ENCODE measurements around the gene RPL39L. TPM values are rescaled to one million over a fixed set of nuclear protein-coding genes. Genes with fewer than 3 reads are reported as not detected.

Gene RPL39L
- total RNA-seq, 1 experiment from 2014 or later = 27.2 TPM

GRCh38 chr3:187077085-187077484, 62.2 kb downstream of the RPL39L start:
- no TSS peak for BruUV-seq (replicated peaks)
- H3K27me3 Mint-ChIP-seq (ENCODE audit: unreplicated experiment) = no peaks in the 10 kb centered on the region
- intact Hi-C loops (cut with micrococcal nuclease; ENCODE audit: unreplicated experiment) = no loop called here
- no peaks in the 10 kb centered on the region for H3K4me1 Mint-ChIP-seq (ENCODE audit: low read depth, unreplicated experiment)
- TF ChIP-seq, protein P1, sequence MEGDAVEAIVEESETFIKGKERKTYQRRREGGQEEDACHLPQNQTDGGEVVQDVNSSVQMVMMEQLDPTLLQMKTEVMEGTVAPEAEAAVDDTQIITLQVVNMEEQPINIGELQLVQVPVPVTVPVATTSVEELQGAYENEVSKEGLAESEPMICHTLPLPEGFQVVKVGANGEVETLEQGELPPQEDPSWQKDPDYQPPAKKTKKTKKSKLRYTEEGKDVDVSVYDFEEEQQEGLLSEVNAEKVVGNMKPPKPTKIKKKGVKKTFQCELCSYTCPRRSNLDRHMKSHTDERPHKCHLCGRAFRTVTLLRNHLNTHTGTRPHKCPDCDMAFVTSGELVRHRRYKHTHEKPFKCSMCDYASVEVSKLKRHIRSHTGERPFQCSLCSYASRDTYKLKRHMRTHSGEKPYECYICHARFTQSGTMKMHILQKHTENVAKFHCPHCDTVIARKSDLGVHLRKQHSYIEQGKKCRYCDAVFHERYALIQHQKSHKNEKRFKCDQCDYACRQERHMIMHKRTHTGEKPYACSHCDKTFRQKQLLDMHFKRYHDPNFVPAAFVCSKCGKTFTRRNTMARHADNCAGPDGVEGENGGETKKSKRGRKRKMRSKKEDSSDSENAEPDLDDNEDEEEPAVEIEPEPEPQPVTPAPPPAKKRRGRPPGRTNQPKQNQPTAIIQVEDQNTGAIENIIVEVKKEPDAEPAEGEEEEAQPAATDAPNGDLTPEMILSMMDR (IDR thresholded peaks at IDR 0.05; ENCODE audit: unreplicated experiment) = no peak
- no peak overlapping the region for H3K27ac Mint-ChIP-seq (ENCODE audit: unreplicated experiment)
- H3K36me3 Mint-ChIP-seq (ENCODE audit: insufficient read depth, unreplicated experiment) = no peaks in the 10 kb centered on the region
- no peak overlapping the region for H3K4me3 Mint-ChIP-seq (ENCODE audit: low read depth, unreplicated experiment)
- CTCF ChIA-PET = interaction anchor here (0.8 to 1.4 kb wide), 2 partner anchors 9 to 14 kb away, joined by 3 to 4 read pairs; no protein-coding TSS in a partner anchor
- no peaks in the 10 kb centered on the region for H3K9me3 Mint-ChIP-seq (ENCODE audit: low read depth, unreplicated experiment)
- DNase-seq = no peak

- no peak for DNase-seq
- TF ChIP-seq, protein P1 (IDR thresholded peaks at IDR 0.05; ENCODE audit: unreplicated experiment) = no peak
- Mint-ChIP-seq H3K27ac (ENCODE audit: unreplicated experiment) (no peak overlapping the region), H3K4me3 (ENCODE audit: low read depth, unreplicated experiment) (no peak overlapping the region), H3K4me1 (ENCODE audit: low read depth, unreplicated experiment) (no peaks in the 10 kb centered on the region), H3K9me3 (ENCODE audit: low read depth, unreplicated experiment) (no peaks in the 10 kb centered on the region), H3K27me3 (ENCODE audit: unreplicated experiment) (no peaks in the 10 kb centered on the region), H3K36me3 (ENCODE audit: insufficient read depth, unreplicated experiment) (no peaks in the 10 kb centered on the region)
- CTCF ChIA-PET = interaction anchor here (1.4 kb wide), 1 partner anchor 13 kb away, joined by 4 read pairs; no protein-coding TSS in a partner anchor
- intact Hi-C loops (cut with micrococcal nuclease; ENCODE audit: unreplicated experiment) = no loop called here
- no TSS peak for BruUV-seq (replicated peaks)
These were observed 63.0 kb downstream of the RPL39L start for GRCh38 chr3:187076297-187076696.

GRCh38 chr3:187074846-187075245, 64.5 kb downstream of the RPL39L start:
- BruUV-seq (replicated peaks) = no TSS peak
- H3K9me3 Mint-ChIP-seq (ENCODE audit: low read depth, unreplicated experiment) = peaks cover under 1% of the 10 kb centered on the region
- DNase-seq = no peak
- CTCF ChIA-PET = interaction anchor here (0.6 to 0.7 kb wide), 2 partner anchors 19 to 46 kb away, joined by 3 to 4 read pairs; no protein-coding TSS in a partner anchor
- TF ChIP-seq, protein P1 (IDR thresholded peaks at IDR 0.05; ENCODE audit: unreplicated experiment) = no peak
- intact Hi-C loops (cut with micrococcal nuclease; ENCODE audit: unreplicated experiment) = loop anchor here (5.0 kb wide), 1 partner anchor 123 kb away; no protein-coding TSS in a partner anchor
- H3K27ac Mint-ChIP-seq (ENCODE audit: unreplicated experiment) = no peak overlapping the region
- no peaks in the 10 kb centered on the region for H3K36me3 Mint-ChIP-seq (ENCODE audit: insufficient read depth, unreplicated experiment)
- no peaks in the 10 kb centered on the region for H3K4me1 Mint-ChIP-seq (ENCODE audit: low read depth, unreplicated experiment)
- no peaks in the 10 kb centered on the region for H3K27me3 Mint-ChIP-seq (ENCODE audit: unreplicated experiment)
- H3K4me3 Mint-ChIP-seq (ENCODE audit: low read depth, unreplicated experiment) = no peak overlapping the region

DNA sequence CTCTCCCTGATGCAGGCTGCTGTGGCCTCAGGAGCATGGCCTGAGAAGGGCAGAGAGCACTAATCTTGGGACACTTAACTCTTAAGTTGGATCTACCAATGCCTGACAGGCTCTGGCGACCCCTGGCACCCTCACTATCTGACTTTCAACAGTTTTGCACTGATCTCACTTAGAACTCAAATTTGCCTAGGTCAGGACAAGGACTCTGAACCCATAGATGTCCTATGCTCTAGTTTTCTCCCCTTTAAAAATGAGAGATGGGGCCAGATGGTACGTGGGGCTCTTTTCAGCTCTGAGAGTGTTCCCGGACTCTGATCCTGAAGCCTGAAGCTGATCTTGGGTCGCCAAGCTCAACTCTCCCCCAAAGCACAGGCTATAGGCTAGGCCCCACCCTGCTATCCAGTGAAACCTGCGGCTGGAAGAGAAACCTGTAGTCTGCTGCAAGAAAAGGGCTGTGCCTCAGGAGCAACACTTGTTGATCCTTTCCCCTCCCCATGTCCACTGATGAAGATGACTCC, 65.7 kb downstream of the RPL39L start:
- Mint-ChIP-seq H3K9me3 (ENCODE audit: low read depth, unreplicated experiment) (peaks cover 6% of the 10 kb centered on the region), H3K27ac (ENCODE audit: unreplicated experiment) (no peak overlapping the region), H3K27me3 (ENCODE audit: unreplicated experiment) (no peaks in the 10 kb centered on the region), H3K36me3 (ENCODE audit: insufficient read depth, unreplicated experiment) (no peaks in the 10 kb centered on the region), H3K4me3 (ENCODE audit: low read depth, unreplicated experiment) (no peak overlapping the region), H3K4me1 (ENCODE audit: low read depth, unreplicated experiment) (no peaks in the 10 kb centered on the region)
- BruUV-seq (replicated peaks) = no TSS peak
- CTCF ChIA-PET = no interaction called here
- TF ChIP-seq, protein P1 (IDR thresholded peaks at IDR 0.05; ENCODE audit: unreplicated experiment) = no peak
- no peak for DNase-seq
- intact Hi-C loops (cut with micrococcal nuclease; ENCODE audit: unreplicated experiment) = loop anchor here (5.0 kb wide), 1 partner anchor 121 kb away; no protein-coding TSS in a partner anchor

Measured in Calu3 (cell line).